ENCODE measurements around the gene SEMA3F.

The SEMA3F gene

GRCh38 chr3:50156549-50157493 is 1.7 kb downstream of the SEMA3F start:
- ATAC-seq, result no peak
- no peak for DNase-seq

DNA sequence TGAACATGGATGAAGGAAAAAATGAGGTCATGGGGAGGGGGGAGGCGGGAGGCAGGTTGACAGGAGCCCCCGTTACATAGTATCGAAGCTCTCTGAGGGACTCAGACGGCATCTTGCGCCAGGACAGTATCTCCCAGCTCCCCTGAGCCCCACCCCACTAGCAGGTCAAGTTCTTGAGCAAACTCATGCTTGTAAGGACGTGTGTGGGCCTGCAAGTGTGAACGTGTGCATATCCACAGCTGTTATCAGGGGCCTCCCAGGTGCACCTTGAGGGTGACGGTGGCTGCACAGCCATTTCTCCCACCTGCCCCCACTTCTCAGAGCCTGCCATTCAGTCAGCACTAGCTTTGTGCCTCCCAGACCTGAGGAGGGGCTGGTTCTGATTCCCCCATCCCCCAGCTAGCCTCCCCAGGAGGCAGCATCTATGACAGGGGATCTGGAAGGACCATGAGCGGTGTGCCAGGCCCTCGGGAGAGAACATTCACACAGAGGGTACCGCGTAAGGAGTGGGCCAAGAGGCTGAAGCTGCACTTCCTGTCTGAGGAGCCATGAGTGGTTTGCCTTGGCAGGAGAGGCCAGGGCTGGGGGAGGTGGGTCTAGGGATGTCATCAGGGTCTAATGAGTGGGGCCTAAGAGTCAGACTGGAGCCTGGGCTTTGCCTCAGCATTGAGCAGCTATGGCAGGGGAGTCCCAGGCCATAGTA is 2.9 kb downstream of the SEMA3F start:
- ATAC-seq (no peak), DNase-seq (no peak)

DNA sequence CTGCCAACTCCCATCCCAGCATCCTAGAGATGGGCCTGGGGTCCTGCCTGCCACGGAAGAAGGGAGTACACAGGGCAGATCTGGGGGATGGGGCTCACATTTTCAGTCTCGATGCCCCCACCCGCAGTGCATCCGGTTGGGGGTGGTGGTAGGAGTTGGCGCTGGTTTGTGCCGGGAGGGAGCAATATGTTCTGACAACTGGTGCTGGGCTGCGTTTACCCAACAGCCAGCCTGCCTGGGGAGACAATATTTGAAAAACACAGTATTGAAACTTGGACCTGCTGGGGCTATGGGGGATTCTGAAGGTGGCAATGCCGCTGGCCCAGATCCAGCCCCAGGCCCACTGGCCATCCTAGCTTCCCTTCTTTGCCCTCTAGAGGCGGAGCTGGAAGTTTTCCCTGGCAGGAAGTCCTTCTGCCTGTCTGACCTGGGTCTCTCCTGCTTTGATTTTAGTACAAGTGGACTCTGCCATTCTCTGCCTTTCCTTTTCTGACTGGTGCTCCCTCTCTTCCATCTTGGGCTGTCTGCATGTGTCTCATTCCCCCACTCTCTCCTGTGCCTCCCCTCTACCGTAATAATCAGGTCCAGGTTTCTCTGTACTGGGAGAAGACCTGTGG is 3.5 kb downstream of the SEMA3F start:
- ATAC-seq (no peak), DNase-seq (no peak)

- no peak for ATAC-seq
- DNase-seq, result no peak
These were observed 5.4 kb downstream of the SEMA3F start for GRCh38 chr3:50160561-50160983.

- DNase-seq, result no peak
- ATAC-seq, result no peak
These were observed 6.2 kb downstream of the SEMA3F start for GRCh38 chr3:50161320-50161719.

- no peak for DNase-seq
- no peak for ATAC-seq
These were observed 7.1 kb downstream of the SEMA3F start for GRCh38 chr3:50162034-50162883.

DNA sequence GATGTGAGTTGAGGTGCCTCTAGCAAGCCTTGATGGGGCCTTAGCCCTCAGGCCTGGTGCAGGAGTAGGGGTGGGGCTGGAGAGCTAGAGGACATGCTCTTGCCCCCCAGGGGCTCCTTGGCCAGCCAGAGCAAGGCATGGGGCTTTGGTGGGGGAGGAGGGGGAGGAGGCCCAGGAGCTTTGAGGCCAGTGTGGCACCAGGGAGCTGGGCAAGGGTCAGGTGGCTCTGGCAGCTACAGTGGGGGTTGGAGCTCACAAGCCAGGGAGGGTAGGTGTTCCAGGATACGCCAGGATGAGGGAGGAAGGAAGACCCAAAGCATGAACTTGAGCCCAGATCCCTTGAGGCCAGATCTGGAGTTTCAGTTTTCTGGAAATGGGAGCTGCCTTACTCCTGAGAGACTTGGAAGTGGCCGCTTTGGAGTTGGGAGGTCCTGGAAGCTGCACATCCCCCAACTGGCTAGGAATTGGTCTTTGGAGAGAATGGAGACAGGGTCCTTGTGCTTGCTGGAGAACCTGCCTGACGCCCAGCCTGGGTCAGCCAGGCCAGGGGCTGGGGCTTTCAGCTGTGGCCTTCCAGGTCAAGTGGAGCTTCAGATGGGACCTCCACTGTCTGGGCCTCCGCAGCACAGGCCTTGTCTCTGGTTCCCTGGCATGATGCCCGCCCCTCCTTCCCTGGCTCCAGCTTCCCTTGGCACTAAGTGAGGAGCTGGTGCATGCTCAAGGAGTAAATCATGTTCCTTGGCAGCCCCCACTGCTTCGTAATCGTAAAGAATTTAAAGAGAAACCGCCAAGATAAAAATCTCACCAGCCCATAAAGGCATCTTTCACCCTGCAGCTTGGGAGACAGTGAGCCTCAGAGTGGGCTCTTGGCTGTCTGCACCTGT is 8.7 kb downstream of the SEMA3F start:
- ATAC-seq (no peak), DNase-seq (no peak)

DNA sequence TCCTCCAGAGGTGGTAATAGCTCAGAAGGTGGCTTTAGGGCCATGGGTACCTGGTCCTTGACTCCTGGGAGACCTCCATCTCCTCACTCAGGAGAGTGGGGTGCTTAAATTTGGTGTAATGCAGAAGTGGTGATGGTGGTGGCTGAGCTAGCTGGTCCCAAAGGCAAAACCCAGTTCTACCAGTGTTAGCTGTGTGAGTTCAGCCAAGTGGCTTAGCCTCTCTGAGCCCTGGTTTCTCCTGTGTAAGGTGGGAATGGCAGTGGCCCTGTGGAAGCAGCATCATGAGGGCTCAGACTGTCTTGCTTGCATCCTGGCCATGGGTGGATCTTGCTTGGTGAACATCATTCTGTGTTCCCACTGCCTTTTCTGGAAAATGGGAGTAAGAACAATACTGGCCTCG is 9.4 kb downstream of the SEMA3F start:
- ATAC-seq (no peak), DNase-seq (no peak)

GRCh38 chr3:50164984-50165909 is 10.1 kb downstream of the SEMA3F start:
- no peak for DNase-seq
- no peak for ATAC-seq

GRCh38 chr3:50165910-50166538 is 10.9 kb downstream of the SEMA3F start:
- ATAC-seq, result no peak
- DNase-seq, result no peak

- DNase-seq, result no peak
- ATAC-seq, result no peak
These were observed 11.5 kb downstream of the SEMA3F start for GRCh38 chr3:50166620-50167019.

GRCh38 chr3:50167069-50167840 is 12.1 kb downstream of the SEMA3F start:
- no peak for DNase-seq
- no peak for ATAC-seq

DNA sequence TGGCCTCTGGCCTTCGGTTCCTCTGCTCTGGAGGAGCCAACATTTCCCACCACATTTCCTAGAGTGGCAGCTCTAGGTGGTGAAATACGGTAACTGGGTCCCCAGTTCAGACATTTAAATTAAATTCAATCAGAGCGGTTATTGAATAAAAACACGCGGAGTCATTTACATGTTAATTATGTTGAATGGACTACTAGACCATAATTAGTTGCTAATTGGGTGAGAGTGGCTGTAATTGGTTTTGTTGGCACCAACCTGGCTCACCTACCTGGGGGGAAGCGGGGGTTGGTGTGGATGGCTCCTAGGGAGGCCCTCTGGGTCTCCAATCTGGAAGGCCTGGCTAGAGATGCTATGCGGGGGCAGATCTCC is 12.7 kb downstream of the SEMA3F start:
- ATAC-seq (no peak), DNase-seq (no peak)

DNA sequence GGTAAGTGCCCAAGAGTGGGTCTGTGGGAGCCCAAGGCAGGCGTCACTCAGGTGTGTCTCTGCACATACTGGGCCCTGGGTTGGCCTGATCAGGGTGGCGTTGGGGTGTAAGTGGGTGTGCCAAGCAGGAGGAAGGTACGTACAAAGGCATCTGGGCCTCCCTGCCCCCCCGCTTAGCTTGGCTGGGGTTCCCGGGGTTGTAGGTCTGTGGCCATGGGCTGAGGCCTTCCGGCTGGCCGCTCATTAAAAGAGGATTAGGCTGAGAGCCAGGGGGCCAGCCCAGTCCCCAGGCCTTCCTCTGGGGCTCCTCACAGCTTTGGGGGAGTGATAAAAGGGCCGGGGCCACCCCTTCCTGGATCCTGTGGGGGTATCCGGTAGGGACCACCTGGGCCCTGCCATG is 13.3 kb downstream of the SEMA3F start:
- ATAC-seq, result no peak
- DNase-seq, result no peak

GRCh38 chr3:50168791-50169190 is 13.7 kb downstream of the SEMA3F start:
- ATAC-seq (no peak), DNase-seq (no peak)

DNA sequence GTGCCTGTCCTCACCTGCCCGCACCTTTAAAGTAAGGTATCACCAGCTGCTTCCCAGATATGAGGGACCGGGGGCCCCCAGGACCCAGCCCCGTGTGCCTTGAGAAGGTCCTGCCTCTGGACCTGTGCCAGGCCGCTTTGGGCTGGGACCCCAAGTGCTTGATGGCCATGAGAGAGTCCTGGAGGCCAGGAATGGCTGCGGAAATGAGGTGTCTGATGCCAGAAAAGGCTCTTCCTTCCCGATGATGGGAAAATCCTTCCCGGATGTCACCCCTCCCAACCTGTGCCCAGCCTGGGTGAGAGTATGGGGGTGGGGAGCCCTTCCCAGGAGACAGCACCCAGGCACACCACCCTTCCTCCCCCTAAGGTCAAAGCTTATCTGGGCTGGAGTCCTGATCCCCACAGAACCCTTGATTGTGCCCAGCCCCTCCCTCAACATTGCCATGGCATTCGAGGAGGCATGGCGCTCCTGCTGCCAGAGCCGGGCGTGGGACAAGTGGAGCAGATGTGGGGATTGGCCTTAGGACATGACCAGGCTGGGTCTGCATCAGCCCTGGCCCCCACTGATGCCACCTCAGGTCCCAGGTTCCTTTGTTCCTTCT is 14.2 kb downstream of the SEMA3F start:
- ATAC-seq (no peak), DNase-seq (no peak)

- DNase-seq, result no peak
- ATAC-seq, result no peak
These were observed 14.7 kb downstream of the SEMA3F start for GRCh38 chr3:50169858-50170257.

GRCh38 chr3:50170689-50171088 is 15.6 kb downstream of the SEMA3F start:
- no peak for DNase-seq

More at GRCh38 chr3:50170689-50171088, 15.6 kb downstream of the SEMA3F start:
- no peak for ATAC-seq
